ENCODE data around the gene NT5DC4.

DNA sequence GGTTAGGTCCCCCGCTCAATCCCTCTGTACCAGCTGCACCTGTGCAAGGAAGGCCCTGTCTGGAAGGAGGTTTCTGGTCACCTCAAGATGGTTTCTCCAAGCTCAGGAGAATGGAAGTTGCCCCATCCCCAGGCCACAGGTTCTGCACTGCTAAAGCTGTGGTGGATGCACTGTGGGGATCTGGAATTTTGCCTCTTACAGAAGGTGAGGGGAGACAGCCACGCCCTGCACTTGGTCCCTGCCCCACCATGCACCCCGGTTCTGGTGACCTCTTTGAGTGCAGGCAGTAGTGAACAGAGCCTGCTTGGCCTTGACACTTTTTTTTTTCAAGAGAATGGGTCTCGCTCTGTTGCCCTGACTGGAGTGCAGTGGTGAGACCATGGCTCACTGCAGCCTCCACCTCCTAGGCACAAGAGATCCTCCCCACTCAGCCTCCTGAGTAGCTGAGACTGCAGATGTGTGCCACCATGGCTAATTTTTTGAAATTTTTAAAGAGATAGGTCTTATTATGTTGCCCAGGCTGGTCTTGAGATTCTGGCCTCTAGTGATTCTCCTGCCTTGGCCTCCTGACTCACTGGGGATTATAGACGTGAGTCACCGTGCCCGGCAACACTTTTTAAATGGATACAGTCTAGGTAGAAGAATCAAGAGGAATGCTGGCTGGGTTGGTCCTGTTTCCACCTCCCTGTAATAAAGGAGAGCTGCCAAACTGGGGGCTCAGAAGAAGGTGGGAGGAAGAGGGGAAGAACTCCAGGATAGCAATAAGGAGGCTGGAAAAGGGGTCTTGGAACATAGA is 5.8 kb upstream of the NT5DC4 start:
- TF ChIP-seq POLR2A (IDR thresholded peaks at IDR 0.05) (no peak), CTCF (IDR thresholded peaks at IDR 0.05) (no peak)

Data from testis (tissue), 2 donors.